ENCODE measurements around the gene NT5C1B.

GRCh38 chr2:18625563-18625962, 36.2 kb upstream of the NT5C1B start:
- no peak for TF ChIP-seq CTCF (IDR thresholded peaks at IDR 0.05; ENCODE audit: insufficient read depth, low read length)
- no peak for TF ChIP-seq GABPA (IDR thresholded peaks at IDR 0.05; ENCODE audit: low read depth)
- no peak for TF ChIP-seq POLR2AphosphoS5 (IDR thresholded peaks at IDR 0.05; ENCODE audit: low read depth)
- no peak for TF ChIP-seq REST (IDR thresholded peaks at IDR 0.05; ENCODE audit: insufficient replicate concordance, low read depth)
- no peak for TF ChIP-seq SPI1 (IDR thresholded peaks at IDR 0.05; ENCODE audit: borderline replicate concordance, low read depth)
